Measurements from ENCODE around the gene MED13L.

DNA sequence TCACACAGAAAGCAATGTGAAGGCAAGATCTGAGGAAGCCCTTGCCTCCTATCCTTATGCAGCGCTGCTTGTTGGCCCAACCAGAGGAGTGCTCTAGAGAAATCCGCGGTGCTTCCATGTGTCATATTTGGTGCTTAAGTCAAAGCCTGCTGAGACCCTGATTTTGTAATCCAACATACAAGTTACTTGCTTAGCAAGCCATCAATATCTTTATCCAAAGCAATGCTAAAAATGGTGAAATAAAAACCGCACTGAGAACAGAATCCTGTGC is 250.0 kb downstream of the MED13L start:
- TF ChIP-seq POLR2A (IDR thresholded peaks at IDR 0.05; ENCODE audit: low read depth, low read length) (no peak), CEBPB (IDR thresholded peaks at IDR 0.05; ENCODE audit: low read depth, low read length) (no peak), SMC3 (IDR thresholded peaks at IDR 0.05; ENCODE audit: low read depth, low read length) (no peak), CHD1 (IDR thresholded peaks at IDR 0.05; ENCODE audit: low read depth, low read length) (no peak), BHLHE40 (IDR thresholded peaks at IDR 0.05; ENCODE audit: low read depth, low read length) (no peak), RAD21 (IDR thresholded peaks at IDR 0.05; ENCODE audit: low read length) (no peak), MAFK (IDR thresholded peaks at IDR 0.05; ENCODE audit: low read depth, low read length) (no peak), MXI1 (IDR thresholded peaks at IDR 0.05; ENCODE audit: borderline replicate concordance, low read depth, low read length) (no peak), RFX5 (IDR thresholded peaks at IDR 0.05; ENCODE audit: low read depth, low read length) (no peak), FOS (IDR thresholded peaks at IDR 0.05; ENCODE audit: low read depth, low read length) (no peak)
- TF ChIP-seq, protein P1, sequence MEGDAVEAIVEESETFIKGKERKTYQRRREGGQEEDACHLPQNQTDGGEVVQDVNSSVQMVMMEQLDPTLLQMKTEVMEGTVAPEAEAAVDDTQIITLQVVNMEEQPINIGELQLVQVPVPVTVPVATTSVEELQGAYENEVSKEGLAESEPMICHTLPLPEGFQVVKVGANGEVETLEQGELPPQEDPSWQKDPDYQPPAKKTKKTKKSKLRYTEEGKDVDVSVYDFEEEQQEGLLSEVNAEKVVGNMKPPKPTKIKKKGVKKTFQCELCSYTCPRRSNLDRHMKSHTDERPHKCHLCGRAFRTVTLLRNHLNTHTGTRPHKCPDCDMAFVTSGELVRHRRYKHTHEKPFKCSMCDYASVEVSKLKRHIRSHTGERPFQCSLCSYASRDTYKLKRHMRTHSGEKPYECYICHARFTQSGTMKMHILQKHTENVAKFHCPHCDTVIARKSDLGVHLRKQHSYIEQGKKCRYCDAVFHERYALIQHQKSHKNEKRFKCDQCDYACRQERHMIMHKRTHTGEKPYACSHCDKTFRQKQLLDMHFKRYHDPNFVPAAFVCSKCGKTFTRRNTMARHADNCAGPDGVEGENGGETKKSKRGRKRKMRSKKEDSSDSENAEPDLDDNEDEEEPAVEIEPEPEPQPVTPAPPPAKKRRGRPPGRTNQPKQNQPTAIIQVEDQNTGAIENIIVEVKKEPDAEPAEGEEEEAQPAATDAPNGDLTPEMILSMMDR (conservative IDR thresholded peaks at IDR 0.05; ENCODE audit: low read depth, low read length) = no peak
- TF ChIP-seq, protein P2, sequence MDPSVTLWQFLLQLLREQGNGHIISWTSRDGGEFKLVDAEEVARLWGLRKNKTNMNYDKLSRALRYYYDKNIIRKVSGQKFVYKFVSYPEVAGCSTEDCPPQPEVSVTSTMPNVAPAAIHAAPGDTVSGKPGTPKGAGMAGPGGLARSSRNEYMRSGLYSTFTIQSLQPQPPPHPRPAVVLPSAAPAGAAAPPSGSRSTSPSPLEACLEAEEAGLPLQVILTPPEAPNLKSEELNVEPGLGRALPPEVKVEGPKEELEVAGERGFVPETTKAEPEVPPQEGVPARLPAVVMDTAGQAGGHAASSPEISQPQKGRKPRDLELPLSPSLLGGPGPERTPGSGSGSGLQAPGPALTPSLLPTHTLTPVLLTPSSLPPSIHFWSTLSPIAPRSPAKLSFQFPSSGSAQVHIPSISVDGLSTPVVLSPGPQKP (IDR thresholded peaks at IDR 0.05; ENCODE audit: borderline replicate concordance, low read depth, low read length) = no peak
- TF ChIP-seq, protein P3, sequence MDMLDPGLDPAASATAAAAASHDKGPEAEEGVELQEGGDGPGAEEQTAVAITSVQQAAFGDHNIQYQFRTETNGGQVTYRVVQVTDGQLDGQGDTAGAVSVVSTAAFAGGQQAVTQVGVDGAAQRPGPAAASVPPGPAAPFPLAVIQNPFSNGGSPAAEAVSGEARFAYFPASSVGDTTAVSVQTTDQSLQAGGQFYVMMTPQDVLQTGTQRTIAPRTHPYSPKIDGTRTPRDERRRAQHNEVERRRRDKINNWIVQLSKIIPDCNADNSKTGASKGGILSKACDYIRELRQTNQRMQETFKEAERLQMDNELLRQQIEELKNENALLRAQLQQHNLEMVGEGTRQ (IDR thresholded peaks at IDR 0.05; ENCODE audit: low read depth, low read length) = no peak
